COLO829 (cell line): ENCODE results near the gene PACRG.
A peak's percentile ranks its signal among the peaks of the same experiment; 100 is the strongest.

ENCODE experiments used
- DNase-seq: peaks from one replicate; pipeline ENCODE4 v3.0.0; 2012; ENCODE audit warnings: low spot score

The PACRG gene

GRCh38 chr6:163008626-163009025 lies 280.9 kb downstream of the PACRG start:
- DNase-seq = no peak

DNA sequence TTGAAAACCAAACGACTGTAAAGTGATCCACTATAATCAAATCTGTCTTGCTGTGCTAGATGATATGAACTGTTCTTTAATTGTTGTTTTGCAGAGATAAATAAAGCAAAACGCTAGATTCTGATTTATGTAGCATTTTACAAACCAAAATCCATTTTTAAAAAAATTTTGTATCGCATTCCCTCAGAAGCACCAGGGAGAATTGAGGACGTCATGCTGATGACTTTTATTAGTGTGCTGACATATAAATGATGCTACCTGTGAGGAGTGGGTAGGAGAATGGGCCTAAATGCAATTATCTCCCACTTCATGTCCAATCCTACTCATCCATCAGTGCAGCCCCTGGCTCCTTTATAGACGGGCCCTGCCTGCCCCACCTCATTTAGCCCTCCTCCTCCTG lies 282.4 kb downstream of the PACRG start:
- DNase-seq = no peak

GRCh38 chr6:163014736-163015135 lies 287.0 kb downstream of the PACRG start:
- DNase-seq = no peak

- no peak for DNase-seq
These were observed 290.0 kb downstream of the PACRG start for GRCh38 chr6:163017801-163018200.

DNA sequence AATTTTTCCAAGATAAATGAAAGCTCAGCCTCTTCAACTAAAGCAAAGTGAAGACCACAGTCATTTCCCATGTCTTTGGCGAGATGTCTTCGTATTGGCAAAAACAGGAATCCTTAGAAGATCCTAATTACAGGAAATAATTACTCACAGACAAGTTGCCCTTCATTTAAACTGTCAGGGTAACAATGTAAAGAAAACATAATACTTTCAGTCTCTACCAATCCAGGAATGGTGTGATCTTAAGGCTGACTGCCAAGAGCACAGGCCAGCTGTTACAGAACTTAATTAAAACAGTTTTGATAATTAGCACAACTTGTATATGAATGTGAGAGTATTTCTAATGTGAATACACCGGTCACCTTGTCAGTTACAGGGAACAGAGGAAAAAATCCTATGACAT lies 292.2 kb downstream of the PACRG start:
- no peak for DNase-seq

- no peak for DNase-seq
These were observed 293.3 kb downstream of the PACRG start for GRCh38 chr6:163021054-163021453.

DNA sequence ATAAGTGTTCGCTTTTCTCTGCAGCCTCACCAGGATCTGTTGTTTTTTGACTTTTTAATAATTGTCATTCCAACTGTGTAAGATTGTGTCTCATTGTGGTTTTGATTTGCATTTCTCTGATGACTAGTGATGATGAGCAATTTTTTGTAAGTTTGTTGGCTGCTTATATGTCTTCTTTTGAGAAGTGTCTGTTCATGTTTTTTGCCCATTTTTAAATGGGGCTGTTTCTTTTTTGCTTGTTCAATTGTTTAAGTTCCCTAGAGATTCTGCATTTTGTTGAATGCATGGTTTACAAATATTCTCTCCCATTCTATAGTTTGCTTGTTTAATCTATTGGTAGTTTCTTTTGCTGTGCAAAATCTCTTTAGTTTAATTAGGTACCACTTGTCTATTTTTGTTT lies 295.9 kb downstream of the PACRG start:
- no peak for DNase-seq

DNA sequence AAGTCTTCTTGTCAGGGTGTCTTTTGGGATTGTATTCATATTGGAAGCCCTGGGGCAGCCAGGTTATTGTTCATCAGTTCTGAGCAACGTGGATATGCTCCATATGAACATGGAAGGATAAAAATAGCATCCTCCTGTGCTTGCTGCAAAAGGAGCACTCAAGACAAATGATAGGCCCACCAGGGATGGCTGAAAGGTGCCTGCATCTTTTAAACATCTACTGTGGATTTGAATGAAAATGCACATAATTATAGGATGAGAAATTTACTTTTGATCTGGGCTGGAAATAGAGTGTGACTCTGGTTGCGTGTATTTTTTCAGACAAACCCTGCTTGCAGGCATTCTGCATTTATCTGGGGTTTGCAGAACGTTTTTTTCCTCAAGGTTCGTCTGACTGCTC lies 299.1 kb downstream of the PACRG start:
- DNase-seq = no peak

GRCh38 chr6:163030980-163031379 lies 303.2 kb downstream of the PACRG start:
- no peak for DNase-seq

- no peak for DNase-seq
These were observed 304.2 kb downstream of the PACRG start for GRCh38 chr6:163031931-163032330.

DNA sequence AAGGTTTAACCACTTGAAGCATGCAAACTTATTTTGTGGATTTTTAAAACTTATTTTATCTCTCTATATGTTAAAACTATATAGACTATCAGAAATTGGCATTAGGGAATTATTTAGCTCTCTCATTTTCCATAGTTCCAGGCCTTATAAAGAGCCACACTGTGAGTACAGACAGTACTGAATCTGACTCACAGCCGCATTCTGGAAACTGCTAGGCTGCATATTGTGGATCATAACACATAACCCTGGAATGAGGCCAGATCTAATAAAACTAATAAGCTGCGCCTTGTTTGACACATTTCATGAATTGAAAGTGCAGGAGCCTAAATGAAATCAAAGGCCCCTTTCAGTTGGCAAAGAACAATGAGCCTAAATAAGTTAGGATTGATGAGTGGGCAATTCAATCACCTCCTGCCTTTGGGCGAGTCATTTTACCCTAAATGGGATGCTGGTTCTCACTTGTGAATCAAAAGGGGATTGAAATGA lies 308.4 kb downstream of the PACRG start:
- peak; percentile 17 for DNase-seq

DNA sequence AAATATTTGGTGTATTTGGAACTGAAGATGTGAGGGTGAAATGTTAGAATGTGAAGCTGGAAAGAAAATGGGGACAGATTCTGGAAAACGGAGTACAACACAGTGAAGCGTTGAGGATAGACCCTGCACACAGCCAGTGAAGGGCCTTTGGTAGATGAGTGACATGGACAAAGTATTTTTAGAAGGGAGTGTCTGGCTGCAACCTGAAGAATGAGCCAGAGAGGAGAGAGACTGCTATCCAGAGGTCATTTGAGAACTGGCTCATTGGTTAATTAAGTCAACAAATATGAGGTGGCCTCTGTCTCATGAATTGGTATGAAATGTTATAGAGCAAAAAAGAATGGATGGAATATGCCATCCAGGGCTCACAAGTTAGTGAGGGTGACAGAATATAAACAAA lies 310.5 kb downstream of the PACRG start:
- no peak for DNase-seq

DNA sequence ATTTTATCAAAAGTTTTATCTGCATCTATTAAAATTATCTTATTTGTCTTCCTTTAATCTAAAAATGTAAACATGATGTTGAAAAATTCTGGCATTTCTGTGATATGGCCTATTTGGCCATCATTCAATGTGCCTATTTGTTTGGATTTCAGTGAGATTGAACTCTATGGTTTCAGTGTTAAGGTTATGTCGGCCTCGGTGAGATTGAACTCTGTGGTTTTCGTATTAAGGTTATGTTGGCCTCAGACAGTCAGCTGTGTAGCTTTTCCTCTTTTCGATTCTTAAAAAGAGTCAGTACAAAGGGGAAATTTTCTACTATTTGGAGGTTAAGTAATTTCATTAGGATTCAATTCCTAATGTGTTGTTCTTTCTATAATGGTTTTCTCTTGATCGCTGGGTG lies 320.6 kb downstream of the PACRG start:
- DNase-seq = no peak

DNA sequence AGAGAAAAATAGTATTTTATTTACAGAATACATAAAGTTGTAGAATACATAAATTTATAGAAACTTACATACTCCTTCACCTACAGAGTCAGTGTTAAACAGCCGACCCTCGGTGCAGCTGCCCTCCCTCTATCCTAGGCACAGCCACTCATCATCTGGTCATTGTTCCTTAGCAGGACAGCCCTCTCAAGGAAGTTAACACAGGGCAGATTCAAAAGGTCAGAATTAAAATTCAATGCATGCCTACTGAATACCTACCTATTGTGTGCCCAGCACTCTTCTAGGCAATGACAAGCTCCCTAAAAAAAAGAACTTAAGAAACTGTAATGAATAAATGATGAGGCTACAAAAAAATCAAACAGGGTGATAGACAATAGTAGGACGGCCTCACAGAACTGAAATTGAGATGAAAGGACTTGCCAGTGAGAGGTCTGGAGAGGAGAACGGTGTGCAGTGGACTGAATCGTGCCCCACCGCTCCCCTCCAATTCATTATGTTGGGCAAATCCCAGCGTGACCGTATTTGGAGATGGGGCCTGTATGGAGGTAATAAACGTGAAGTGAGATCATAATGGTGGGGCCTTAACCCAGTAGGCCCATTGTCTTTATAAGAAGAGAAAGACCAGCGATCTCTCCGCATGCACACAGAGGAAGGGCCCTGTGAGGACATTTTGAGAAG lies 326.0 kb downstream of the PACRG start:
- no peak for DNase-seq

- DNase-seq = no peak
These were observed 326.9 kb downstream of the PACRG start for GRCh38 chr6:163054641-163055040.

- DNase-seq = no peak
These were observed 329.5 kb downstream of the PACRG start for GRCh38 chr6:163057260-163057659.

GRCh38 chr6:163062790-163063189 lies 335.0 kb downstream of the PACRG start:
- DNase-seq = no peak

DNA sequence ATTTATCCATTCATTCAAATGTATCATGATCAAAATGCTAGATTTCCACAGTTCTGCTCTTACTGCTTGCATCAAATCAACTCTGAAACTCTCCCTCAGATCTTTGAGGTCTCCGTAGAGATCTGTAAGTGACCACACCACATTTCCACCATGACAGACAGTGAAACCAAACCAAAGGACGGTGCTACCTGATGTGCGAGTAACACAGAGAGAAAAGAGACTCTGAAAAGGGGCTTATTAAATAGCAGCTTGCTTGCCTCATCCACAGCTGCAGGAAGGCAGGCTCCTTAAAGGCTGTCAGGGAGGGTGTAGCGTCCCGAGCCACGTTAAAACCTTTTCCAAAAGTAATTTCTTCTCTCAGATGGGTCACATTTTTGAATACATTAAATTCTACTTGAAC lies 335.8 kb downstream of the PACRG start:
- DNase-seq = no peak

DNA sequence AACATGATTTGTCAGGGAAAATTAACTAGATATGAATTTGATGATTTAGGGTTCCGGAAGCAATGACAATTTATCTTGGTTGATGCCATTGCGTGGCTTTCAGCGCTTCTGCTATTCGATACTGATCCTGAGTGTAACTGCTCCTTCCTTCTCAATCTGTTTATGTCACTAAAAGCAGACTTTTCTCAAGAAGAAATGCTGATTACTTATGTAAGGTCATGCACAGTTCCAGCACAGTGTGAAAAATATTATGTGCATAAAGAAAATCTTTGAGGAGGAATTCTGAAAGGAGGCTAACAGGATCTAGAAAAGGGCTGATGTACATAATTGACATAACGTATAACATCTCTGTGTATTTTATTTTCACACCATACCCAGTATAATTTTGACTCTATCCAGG lies 336.6 kb downstream of the PACRG start:
- no peak for DNase-seq

- no peak for DNase-seq
These were observed 338.4 kb downstream of the PACRG start for GRCh38 chr6:163066200-163066599.

GRCh38 chr6:163077134-163077533 lies 349.4 kb downstream of the PACRG start:
- DNase-seq = no peak

DNA sequence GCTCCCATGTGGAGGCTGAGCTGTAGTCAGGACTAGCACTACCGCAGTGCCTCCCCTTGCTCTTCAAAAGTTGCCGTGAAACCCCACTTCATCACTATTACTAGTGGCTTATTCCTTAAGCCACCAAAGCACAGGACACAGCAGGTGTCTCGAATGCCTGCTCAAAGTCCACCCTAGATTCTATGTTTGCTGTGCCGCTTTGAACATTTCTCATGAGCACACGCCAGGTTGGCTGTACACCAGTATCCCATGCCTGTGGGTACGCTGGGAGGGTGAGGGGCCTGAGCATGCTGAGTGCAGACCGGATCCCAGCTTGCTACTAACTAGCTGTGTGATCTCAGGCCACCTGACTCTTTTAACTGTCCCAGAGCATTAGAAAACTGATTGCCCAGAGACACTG lies 350.9 kb downstream of the PACRG start:
- DNase-seq = no peak

DNA sequence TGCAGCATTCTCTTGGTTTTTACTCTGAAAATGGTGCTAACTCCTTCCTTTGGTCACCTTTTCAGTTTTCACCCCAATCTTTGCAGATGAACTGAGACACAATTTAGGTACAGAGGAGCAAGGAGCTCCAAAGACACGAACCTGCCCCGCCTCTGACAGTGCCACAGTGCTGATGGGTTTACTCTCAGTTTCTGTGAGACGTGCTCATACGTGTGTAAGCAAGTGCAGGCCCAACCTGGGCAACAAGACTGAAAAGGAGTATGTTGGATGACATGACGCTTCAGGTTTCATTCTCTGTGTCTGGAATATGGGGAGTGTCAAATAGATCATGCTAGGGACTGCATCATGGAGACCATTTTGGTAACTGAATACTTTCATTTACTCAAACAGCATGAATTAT lies 352.5 kb downstream of the PACRG start:
- DNase-seq = no peak

DNA sequence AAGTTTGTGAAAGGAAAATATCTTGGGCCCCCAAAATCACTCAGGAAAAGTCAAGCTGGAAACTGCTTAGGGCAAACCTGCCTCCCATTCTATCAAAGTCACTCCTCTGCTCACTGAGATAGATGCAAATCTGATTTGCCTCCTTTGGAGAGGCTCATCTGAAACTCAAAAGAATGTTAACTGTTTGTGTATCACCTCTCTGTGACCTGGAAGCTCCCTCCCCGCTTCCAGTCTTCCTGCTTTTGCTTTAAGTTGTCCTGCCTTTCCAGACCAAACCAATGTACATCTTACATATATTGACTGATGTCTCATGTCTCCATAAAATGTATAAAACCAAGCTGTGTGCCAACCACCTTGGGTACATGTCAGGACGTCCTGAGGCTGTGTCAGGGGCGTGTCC lies 355.4 kb downstream of the PACRG start:
- no peak for DNase-seq

- DNase-seq = no peak
These were observed 357.7 kb downstream of the PACRG start for GRCh38 chr6:163085426-163085825.
